Spleen (tissue), 7 donors: ENCODE results near the gene HUS1B.

Experiments
- POLR2A ChIP-seq, 3 donors: fragments of 450-650 bp; IDR thresholded peaks; one replicate each; pipeline ENCODE4 v1.5.1; 2017; ENCODE audit warnings: antibody characterized with exemption in 3 of 3, mild to moderate bottlenecking in 1 of 3
- POLR2AphosphoS5 ChIP-seq, 3 donors: sonication (generic); formaldehyde crosslinking; IDR thresholded peaks; one replicate each; pipeline ENCODE4 v1.5.1; 2017; ENCODE audit warnings: antibody characterized with exemption in 3 of 3
- TF ChIP-seq, protein P1 (sequence below), 11 experiments: fragments of 200-600 bp in 7 of 11; fragments of 450-650 bp in 4 of 11; sonication (generic) in 4 of 11; IDR thresholded peaks in 8 of 11; conservative IDR thresholded peaks in 3 of 11; 1 replicate in 7 of 11; 2 replicates in 4 of 11; pipeline versions ENCODE4 v1.4.0 to v1.8.0; 2016 to 2021; ENCODE audit warnings: antibody characterized with exemption in 11 of 11, inconsistent platforms in 4 of 11, mild to moderate bottlenecking in 1 of 11
- donor health status: DM: no; HTN: no; CAD: no; lungs with moderate emphysema.
- donor health status: DM: no; HTN: no; CAD: no.
- donor health status: DM: no; HTN: no; CAD: no.

DNA sequence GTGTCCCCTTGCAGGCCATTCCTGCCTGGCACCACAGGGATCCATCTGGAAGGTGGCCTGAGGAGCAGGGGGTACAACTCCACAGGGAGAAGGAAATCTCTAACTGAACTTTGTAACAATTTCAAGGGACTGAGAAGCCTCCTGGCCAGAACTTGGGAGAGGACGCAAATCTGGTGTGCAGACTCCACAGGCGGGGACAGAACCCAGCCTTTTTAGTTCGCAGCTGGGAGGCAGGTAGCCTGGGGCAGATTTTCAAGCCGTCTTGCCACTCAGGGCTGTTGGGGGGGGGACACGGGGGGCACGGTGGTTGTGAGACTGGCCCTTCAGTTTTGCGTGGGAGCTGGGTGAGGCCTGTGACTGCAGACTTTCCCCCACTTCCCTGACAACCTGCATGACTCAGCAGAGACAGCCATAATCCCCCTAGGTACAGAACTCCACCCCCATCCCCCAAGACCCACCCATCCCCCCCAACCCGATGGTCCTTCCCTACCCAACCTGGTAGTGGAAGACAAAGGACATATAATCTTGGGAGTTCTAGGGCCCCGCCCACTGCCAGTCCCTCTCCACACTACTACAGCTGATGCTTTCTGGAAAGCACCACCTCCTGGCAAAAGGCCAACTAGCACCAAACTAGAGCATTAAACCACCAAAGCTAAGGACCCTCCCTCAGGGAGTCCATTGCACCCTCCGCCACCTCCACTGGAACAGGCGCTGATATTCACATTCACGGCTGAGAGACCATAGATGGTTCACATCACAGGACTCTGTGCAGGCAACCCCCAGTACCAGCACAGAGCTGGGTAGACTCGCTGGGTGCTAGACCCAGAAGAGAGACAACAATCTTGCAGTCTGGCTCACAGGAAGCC is 3.0 kb upstream of the HUS1B start:
- TF ChIP-seq, protein P1, sequence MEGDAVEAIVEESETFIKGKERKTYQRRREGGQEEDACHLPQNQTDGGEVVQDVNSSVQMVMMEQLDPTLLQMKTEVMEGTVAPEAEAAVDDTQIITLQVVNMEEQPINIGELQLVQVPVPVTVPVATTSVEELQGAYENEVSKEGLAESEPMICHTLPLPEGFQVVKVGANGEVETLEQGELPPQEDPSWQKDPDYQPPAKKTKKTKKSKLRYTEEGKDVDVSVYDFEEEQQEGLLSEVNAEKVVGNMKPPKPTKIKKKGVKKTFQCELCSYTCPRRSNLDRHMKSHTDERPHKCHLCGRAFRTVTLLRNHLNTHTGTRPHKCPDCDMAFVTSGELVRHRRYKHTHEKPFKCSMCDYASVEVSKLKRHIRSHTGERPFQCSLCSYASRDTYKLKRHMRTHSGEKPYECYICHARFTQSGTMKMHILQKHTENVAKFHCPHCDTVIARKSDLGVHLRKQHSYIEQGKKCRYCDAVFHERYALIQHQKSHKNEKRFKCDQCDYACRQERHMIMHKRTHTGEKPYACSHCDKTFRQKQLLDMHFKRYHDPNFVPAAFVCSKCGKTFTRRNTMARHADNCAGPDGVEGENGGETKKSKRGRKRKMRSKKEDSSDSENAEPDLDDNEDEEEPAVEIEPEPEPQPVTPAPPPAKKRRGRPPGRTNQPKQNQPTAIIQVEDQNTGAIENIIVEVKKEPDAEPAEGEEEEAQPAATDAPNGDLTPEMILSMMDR (IDR thresholded peaks at IDR 0.05 in 8 of 11, conservative IDR thresholded peaks at IDR 0.05 in 3 of 11), result no peak
- TF ChIP-seq POLR2A (IDR thresholded peaks at IDR 0.05) (no peak), POLR2AphosphoS5 (IDR thresholded peaks at IDR 0.05) (no peak)
